NCI-H1417 (cell line): ENCODE results near the gene ARHGAP20.
"Not testable (repeated sequence)": the region's sequence is repeated elsewhere in the genome, so short reads cannot be mapped to it uniquely, and the experiment has no call there.

Experiments
- DNase-seq, 3 experiments: peaks; one replicate each; lab custom pipeline; 2025; lab: John Stamatoyannopoulos, UW

The ARHGAP20 gene

DNA sequence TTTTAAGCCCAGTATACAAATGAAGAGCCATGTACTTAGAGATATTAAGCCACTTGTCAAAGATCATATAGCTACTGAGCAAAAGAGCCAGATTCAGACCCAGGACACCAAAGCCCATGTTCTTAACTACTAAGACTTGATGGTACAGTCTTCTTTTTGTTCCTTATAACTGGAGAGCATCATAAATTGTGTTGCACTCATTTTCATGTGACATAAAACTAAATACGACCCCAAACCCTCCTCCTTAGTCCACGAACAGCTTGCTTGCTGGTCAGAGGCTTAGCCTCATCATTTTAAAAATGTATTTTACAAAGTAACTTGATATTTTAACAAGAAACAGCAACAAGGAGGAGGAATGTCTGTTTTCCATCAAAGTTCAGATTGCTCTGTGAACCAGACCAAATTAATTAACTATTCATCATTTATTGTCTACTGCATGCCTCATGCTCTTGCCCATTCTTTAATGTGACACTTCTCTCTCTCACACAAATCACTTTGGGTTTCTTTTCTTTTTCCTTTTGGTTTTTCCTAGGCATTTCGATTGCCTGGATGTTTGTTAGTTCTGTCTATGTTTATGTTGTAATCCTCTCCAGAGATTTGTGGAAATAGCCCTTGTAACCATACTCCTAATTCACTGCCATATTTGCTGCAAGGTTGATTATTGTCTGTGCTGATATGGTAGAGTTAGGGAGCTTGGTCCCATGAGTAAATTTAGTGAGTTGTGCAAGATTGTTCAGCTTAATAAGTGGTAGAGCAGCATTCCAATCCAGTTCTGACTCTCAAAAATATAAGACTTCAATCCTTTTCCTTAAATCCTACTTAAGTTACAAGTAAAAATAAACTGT is 8.4 kb upstream of the ARHGAP20 start:
- DNase-seq, result no peak

DNA sequence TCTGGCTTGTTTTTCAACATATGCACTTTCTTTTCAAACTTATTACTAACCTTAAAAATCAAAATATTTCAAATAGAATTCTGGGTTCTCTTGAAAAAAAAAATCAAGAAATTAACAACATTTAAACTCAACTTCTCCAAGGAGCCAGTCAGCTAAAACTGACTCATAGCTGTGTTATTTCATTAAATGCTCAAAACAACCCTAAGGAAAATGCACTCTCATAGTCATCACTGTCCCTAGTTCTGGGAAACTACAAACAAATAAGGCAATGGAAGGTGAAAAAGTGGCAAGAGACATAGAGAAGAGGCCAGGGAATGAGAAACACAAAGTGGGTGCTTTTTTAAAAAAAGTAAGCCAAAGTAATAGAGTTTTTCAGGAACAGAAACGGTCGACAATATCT is 4.1 kb upstream of the ARHGAP20 start:
- DNase-seq, result no peak

DNA sequence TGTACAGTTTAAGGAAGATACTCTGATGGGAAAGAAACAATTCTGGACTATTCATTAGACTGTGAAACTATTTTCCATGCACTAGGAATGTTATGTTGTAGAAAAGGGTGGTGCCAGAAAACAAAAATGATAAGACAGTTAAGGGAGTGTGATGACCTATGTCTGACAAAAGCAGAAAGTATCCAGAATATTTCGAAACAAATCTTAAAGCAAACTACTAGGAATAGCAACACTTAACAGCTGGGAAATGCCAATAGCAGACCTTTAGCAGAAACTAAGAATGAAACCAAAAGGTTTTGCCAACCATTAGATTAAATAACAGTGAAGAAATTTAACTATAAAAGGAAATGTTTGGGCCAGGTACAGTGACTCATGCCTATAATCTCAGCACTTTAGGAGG is 3.3 kb upstream of the ARHGAP20 start:
- DNase-seq, result no peak

DNA sequence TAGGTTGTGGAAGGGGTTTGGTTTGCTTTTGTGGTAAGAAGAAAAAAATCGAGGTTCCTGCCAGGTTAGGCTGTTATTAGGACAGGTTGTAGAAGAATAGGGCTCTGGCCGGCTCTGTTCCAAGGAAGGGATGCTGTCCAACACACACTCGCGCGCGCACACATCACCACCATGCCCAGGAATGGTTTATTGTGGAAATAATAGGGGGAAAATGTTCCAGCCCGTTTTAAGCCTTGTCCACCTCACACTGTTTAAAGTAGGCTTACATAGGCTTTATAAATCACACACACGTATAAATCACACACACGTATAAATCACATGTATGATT is 1.2 kb upstream of the ARHGAP20 start:
- no peak for DNase-seq

DNA sequence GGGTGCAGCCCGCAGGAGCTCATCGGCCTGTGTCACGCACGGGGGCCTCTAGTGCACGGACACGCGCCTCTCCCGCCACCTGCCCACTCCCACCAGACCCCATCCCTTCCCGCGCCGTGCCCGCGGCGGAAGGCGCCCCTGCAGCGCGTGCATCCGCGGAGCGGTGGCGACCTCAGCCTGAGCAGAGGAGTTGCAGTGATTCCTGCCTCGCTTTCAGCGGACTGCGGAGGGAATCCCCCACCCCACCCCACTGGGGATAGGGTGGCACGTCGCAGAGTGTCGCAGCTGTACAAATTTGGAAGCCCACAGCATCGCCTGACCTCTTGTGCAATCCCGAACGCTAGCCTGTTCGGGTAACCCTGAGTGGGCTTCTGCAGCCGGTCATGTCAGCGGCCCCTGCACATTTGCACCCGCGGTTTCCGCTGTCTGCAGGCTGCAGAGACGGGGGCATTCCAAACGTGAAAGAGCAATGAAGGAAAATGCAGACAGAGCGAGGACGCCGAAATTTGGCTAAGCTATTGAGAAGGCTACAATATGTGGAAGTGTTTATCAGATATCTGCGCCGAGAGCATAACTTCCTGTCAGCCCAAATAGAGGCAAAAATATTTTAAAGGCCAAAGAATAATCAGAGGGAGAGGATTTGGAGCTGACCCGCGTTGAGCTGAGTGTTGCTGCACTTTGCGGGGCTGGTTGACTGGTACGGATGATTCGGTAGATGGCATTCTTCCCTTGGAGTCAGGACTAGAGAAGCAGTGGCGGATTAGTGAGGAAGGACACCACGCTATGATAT is 617 bp upstream of the ARHGAP20 start:
- peak in 2 of 3 experiments; percentile 86 to 87 for DNase-seq

DNA sequence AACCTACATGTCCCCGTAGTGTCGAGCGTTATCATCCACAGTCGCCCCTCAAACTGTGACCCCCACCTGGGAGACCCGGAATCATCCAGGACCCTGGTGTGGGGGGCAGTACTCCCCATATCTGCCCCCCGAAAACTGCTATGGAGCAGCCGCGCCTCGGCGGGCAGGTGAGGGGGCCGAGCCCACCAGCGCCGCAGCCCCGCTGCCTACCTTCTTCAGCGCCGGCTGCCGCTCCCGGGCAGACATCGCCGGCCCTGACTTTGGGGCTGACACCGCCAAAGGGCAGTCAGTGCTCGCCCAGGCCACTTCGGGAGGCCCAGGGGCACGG is 825 bp downstream of the ARHGAP20 start:
- DNase-seq, result peak in 1 of 3 experiments; percentile 52

DNA sequence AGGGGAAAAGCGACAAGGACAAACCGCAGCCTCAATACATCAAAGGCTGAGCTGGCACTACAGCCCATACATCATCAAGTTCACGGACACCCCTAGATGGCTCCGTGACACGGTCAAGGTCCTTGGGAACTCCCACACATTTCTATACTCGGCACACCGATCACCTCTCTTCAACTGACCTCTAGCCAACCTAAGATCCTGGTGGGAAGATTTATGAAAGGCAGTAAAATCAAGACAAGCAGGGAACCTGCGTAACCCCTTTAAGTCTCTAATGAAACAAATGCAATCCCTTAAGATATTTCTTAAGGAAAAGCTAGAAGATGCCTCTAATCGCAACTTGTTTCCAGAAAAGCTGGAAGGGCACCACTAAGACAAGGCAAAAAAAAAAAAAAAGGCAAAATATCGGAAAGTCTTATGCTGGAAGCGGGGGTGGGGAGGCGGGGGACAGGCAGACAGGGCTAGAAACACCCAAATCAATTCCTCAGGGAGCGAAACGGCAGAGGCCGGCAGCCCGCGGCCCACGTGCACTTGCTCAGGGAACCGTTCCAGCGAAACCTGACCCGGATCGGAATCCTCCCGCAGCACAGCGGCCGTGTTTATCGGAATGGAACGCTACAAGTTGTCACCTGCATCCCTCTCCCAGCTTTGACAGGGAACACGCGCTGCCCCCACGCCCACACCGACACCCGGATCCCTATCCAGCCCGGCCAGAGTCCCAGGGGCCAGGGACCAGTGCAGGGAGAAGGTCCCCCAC is 1.4 kb downstream of the ARHGAP20 start:
- DNase-seq, result peak; percentile 9 to 46 (median 43)

DNA sequence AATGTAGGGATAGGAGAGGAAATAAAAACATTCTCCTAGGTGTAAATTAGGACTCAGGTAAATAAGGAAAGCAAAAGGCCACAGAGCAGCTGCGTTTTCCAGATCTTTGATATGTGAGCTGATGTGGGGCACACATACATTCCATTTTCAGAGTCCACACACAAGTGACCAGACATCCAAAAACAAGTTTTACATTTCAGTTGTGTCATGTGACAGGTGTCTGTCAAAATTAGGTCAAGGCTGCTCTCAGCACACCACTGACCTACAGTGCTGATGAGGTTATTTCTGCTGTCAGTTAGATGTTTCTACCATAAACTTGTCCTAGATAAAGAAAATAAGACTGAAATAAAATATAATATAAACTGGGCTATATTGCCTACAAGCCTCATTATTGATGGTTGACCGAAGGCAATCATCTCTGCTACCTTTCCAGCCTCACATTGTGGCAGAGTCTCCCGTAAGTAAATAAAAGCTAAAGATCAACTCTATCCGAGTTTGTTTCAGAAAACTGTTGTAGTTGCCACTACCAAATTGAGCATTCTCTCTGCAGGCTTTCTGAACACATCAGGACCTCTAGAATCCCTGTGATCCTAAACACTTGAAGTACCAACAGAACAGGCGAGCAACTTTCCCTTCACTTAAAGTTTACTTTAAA is 7.9 kb downstream of the ARHGAP20 start:
- no peak for DNase-seq

DNA sequence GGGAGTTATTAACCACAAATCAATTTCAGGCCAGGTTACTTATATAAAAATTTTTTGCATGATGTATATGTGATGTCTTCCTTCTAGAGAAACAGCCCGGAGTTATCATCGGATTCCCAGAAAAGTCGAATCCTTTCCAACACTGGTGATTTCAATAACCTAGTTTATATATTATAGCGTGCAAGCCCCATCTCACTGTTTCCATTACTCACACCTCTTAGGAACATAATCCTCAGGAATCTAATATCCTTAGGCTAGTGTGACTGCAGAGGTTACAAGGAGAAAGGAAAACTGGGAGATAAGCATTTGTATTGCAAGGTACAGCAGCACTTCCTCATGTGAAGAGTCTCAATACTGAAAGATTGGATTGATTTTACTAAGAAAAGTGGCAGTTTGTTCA is 20.3 kb downstream of the ARHGAP20 start:
- no peak for DNase-seq

DNA sequence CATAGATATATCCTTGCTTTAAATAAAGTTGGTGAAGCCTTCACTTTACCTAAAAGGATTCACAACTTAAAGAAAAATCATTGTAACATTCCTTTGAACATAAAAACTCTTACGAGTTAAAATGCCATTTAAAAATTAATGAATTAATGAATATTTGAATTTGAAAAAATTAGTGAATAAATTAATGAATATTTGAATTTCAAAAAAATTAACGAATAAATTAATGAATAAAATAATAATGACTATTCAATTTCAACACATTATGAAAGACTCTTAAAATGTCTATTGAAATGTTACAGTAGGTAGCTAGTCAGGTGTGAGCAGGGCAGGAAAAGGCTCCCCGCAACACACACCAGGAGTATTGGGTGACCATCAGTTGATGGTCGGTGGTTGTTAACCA is 22.9 kb downstream of the ARHGAP20 start:
- DNase-seq, result no peak

DNA sequence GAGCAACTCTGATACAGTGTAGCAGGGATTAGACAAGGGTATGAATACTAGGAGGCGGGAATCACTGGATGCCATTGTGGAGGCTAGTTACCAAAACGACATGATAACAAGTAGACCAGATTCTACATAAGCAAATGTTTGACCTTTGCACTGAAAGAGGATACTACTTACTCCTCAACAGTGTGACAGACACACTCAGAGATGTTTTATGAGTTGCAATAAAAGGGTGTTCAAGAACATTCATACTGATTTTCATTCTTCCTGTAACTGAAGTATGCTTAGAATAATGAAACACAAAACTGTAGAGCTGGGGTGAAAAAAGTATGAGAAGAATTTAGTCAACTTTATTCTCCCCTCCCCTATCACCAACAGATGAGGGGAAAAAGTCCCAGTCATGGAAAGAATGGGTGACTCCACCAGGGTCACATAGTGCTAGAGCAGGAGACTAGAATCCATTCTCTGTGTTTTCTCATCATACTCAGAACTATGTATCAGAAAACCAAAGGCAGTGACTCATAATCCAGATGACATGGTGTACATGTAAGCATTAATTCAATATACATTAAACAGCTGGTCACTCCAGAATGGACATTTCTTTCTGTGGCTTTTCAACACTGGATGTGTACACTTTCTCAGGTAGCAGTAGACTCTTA is 32.8 kb downstream of the ARHGAP20 start:
- DNase-seq, result no peak

DNA sequence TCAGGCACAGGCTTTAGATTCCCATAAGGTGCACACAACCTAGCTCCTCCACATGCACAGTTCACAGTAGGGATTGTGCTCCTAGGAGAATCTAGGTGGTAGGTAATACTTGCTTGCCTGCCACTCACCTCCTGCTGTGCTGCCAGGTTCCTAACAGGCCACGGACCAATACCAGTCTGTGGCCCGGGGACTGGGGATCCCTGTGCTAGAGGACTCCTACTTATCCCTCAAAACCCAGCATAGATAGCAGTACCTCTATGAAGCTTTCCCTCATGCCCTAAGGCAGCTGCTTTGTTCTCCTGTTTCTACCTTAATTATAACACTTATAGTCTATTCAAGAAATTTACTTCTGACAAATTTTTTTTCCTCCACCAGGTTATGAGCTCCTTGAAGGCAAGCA is 36.7 kb downstream of the ARHGAP20 start:
- no peak for DNase-seq

DNA sequence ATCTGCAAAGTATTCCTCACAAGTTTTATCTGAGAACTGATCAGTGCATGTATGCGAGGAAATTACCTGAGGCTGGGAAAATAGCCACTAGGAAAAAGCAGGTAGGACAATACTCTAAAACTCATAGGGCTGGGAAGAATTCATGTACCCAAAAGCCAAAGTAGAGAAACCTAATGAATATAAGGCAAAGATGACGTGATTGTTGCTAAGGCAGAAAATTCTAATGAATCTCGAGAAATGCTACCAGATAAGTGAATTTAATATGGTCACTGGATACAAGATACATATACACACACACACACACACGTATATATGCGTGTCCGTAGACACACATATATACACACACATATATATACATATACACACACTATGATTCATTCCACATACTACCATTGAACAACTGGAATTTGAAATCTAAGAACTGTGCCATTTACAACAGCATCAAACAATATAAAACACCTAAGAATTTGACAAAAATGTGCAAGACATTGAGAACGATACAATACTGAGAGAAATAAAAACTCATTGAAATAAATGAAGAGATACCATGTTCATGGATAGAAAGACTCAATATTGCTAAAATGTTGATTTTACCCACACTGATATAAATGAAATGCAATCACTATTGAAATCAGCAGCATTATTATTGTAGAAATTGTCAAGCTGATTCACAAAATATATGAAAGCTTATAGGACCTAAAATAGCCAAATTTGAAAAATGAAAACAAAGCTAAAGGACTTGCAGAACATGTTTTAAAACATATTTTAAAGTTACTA is 46.4 kb downstream of the ARHGAP20 start:
- no peak for DNase-seq

DNA sequence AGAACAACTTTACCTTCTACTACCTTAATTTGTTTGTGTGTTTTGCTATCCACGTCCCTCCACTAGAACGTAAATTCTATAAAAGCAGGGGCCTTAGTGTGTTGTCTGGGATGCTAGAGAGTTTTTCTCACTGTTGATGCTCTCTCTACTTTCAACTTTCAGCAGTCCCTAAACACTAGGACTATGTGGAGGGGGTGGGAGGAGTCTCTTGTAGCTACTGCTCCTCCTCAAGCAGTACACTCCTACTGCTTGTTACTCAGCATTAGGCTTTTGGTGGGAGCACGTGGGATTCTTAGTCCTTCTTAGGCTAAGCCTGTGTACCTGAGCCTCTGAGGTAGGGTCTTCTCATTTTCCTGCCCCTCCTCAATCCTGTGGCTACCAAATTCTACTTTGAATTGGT is 56.3 kb downstream of the ARHGAP20 start:
- DNase-seq, result no peak

DNA sequence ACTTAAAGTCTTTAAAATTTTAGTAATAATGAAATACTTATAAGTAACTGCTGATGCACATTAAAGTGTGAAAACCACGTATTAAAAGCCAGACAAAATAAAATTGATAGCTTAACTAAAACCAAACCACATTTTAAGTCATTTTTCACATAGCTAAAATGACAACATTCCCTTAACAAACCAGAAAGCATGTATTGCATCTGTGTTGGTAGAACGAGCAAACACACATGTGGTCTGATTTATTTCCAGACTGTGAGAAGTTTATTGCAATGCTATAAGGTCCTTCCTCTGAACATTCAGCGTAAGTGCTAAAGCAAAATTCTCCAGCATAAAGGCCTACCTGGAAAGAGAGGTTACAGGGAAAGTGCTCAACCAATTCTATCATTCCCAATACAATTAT is 57.8 kb downstream of the ARHGAP20 start:
- no peak for DNase-seq

DNA sequence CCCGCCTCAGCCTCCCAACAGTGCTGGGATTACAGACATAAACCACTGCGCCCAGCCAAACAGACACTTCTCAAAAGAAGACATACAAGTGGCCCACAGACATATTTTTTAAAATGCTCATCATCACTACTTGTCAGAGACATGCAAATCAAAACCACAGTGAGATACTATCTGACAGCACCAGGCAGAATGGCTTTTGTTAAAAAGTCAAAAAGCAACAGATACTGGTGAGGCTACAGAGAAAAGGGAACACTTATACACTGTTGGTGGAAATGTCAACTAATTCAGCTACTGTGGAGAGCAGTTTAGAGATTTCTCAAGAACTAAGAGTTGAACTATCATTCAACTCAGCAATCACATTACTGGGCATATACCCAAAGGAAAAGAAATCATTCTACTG is 67.0 kb downstream of the ARHGAP20 start:
- no peak for DNase-seq

DNA sequence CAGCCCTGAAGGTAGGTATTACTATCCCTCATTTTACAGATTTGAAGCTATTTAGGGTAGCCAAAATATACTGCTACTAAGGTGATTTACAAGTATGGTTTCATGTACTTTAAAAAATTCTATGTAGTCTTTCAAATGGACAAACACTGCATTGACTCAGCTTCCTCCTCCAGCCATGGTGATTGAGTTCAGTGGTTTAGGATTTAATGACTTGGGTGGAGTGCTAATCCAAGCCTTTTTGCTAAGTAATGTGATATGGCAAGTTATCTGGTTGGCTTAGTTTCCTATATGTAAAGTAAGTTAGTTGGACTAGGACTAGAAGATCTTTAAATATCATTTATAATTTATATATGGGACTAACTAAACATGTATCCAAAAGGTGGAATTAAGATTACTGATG is 77.9 kb downstream of the ARHGAP20 start:
- no peak for DNase-seq

DNA sequence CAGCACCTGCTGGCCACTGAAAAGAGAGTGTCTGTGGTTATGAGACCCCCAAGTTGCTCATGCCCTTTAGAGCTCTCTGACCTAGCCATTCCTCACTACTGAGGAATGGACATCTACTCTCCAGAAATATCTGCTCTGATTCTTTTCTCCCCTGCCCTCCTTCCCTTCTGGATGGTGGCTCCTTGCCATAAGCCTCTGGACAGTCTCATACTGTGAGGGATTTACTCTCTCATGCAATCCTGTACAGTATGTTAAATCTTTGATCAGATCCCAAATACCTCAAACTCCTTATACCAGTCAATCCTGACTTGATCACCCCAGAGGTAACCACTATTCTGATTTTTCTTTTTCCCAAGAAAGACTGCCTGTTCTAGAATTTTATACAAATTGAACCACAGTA is 80.7 kb downstream of the ARHGAP20 start:
- no peak for DNase-seq

DNA sequence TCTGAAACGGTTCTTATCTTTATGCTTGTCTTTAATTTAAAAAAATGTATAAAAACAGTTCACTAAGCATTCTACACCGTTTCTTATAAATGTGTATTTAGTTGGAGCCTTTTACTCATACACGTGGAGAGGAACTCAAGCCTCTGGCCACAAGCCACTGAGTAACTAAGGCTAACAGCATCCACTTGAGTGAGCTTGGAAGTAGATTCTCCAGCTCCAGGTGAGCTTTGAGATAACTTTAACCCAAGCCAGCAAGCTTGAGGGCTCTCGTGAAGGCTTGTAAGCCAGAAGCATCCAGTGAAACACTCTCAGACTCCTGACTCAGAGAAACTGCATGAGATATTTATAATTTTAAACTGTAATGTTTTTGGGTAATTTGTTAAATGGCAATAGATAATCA is 82.6 kb downstream of the ARHGAP20 start:
- peak in 1 of 3 experiments; percentile 30 for DNase-seq

DNA sequence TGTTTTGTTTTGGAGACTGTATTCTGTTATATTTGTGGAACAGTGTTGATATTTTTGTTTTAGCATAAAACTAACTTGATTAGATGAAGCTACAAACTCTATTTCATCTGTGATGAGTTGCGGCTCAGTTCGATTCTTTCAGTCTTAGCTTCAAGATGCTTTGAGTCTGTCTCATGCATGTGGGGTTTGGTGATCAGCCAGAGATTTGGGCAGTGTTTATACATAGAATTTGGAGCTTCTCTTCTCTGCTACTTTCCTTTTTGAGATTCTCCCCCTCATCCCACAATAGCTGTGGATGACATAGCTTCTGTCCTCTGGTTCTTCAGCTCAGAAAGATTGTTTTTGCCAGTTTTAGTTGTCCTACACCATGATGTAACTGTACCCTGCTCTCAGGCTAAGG is 90.4 kb downstream of the ARHGAP20 start:
- DNase-seq, result no peak

DNA sequence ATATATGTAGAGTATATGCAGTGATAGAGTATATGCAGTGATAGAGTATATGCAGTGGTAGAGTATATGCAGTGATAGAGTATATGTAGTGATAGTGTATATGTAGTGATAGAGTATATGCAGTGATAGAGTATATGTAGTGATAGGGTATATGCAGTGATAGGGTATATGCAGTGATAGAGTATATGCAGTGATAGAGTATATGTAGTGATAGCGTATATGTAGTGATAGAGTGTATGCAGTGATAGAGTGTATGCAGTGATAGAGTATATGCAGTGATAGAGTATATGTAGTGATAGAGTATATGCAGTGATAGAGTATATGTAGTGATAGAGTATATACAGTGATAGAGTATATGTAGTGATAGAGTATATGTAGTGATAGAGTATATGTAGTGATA is 92.9 kb downstream of the ARHGAP20 start:
- not testable (repeated sequence) for DNase-seq
